KOPT-K1 (cell line): ENCODE results near the gene SH2D3A.
"Not testable (repeated sequence)": the region's sequence is repeated elsewhere in the genome, so short reads cannot be mapped to it uniquely, and the experiment has no call there.

Experiments used
- H3K27ac ChIP-seq: fragments of 200-600 bp; sonication (generic); 2 replicates; pipeline ENCODE4 v1.5.1; 2016; ENCODE audit warnings: antibody characterized with exemption, mild to moderate bottlenecking, low read depth, low read length; ENCODE audit not compliant: poor library complexity, severe bottlenecking
- H3K36me3 ChIP-seq: fragments of 200-600 bp; sonication (generic); 2 replicates; pipeline ENCODE4 v1.5.1; 2017; ENCODE audit warnings: antibody characterized with exemption, mild to moderate bottlenecking, low read length, moderate library complexity; ENCODE audit not compliant: insufficient read depth
- H3K9me3 ChIP-seq: fragments of 200-600 bp; sonication (generic); 2 replicates; pipeline ENCODE4 v1.5.1; 2017; ENCODE audit warnings: antibody characterized with exemption, low read length, mild to moderate bottlenecking; ENCODE audit not compliant: insufficient read depth, poor library complexity, severe bottlenecking

Gene SH2D3A

GRCh38 chr19:6717036-6717435 is 50.2 kb downstream of the SH2D3A start:
- Histone ChIP-seq H3K27ac (no peak overlapping the region), H3K9me3 (no peaks in the 10 kb centered on the region)

DNA sequence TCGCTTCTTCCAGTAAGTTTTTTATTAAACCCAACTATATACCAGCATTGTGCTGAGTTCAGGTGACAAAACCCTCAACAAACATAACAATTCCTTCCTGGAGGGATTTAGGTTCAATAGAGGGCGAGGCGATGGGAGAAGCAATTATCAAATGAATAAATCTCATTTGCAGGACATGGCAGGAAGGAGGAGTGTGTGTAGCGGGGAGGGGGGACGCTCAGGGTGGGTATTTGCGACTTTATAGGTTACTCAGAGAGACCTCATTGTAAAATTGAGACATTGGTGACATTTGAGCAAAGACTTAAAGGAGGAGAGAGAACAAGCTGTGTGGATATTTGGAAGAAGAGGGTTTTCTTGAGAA is 50.6 kb downstream of the SH2D3A start:
- no peak overlapping the region for H3K27ac ChIP-seq
- H3K9me3 ChIP-seq = no peaks in the 10 kb centered on the region
- H3K36me3 ChIP-seq = no peaks in the 10 kb centered on the region

More at GRCh38 chr19:6717036-6717435, 50.2 kb downstream of the SH2D3A start:
- H3K36me3 ChIP-seq = no peaks in the 10 kb centered on the region

DNA sequence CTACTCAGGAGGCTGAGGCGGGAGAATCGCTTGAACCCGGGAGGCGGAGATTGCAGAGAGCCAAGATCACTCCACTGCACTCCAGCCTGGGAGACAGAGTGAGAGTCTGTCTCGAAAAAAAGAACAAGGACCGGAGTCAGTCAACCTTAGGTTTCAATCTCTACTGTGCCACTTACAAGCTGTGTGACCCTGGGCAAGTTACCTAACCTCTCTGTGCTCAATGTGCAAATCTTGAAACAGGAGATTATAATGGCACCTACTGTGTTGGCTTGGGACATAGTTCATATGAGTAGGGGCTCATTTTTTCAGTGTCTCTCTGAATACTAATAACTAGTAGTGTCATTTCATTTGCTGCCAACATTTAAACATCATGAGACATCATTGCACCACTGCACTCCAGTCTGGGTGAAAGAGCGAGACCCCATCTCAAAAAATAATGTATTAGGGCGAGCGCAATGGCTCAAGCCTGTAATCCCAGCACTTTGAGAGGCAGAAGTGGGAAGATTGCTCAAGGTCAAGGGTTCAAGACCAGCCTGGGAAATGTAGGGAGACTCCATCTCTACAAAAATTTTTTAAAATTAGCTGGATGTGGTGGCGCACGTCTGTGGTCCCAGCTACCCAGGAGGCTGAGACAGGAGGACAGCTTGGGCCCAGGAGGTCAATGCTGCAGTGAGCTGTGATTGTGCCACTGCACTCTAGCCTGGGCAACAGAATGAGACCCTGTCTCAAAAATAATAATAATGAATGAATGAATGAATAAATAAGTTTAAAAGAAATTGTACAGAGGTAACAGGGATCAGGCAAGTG is 52.3 kb downstream of the SH2D3A start:
- H3K27ac ChIP-seq = no peak overlapping the region
- H3K9me3 ChIP-seq = no peaks in the 10 kb centered on the region
- H3K36me3 ChIP-seq = no peaks in the 10 kb centered on the region

- Histone ChIP-seq H3K36me3 (no peaks in the 10 kb centered on the region), H3K9me3 (no peaks in the 10 kb centered on the region), H3K27ac (no peak overlapping the region)
Observed at GRCh38 chr19:6713773-6714692, 53.2 kb downstream of the SH2D3A start.

GRCh38 chr19:6712692-6713670 is 54.3 kb downstream of the SH2D3A start:
- H3K36me3 ChIP-seq = no peaks in the 10 kb centered on the region
- H3K9me3 ChIP-seq = no peaks in the 10 kb centered on the region
- no peak overlapping the region for H3K27ac ChIP-seq

- no peaks in the 10 kb centered on the region for H3K9me3 ChIP-seq
- H3K27ac ChIP-seq = no peak overlapping the region
- no peaks in the 10 kb centered on the region for H3K36me3 ChIP-seq
Observed at GRCh38 chr19:6712231-6712630, 55.0 kb downstream of the SH2D3A start.

GRCh38 chr19:6711605-6712004 is 55.6 kb downstream of the SH2D3A start:
- Histone ChIP-seq H3K9me3 (no peaks in the 10 kb centered on the region), H3K36me3 (no peaks in the 10 kb centered on the region), H3K27ac (no peak overlapping the region)

DNA sequence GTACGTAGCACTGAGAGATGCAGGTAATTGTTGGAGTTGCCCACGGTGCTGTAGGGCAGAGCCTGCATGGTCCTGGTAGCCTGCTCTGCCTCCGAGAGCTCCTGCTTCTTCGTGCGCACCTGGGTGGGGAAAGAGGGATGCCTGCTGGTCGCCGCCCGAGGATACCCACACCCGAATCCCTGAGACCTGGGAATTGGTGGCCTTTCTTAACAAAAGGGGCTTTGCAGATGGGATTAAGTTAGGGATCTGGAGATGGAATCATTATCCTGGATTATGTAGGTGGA is 56.2 kb downstream of the SH2D3A start:
- Histone ChIP-seq H3K9me3 (no peaks in the 10 kb centered on the region), H3K36me3 (no peaks in the 10 kb centered on the region), H3K27ac (no peak overlapping the region)

DNA sequence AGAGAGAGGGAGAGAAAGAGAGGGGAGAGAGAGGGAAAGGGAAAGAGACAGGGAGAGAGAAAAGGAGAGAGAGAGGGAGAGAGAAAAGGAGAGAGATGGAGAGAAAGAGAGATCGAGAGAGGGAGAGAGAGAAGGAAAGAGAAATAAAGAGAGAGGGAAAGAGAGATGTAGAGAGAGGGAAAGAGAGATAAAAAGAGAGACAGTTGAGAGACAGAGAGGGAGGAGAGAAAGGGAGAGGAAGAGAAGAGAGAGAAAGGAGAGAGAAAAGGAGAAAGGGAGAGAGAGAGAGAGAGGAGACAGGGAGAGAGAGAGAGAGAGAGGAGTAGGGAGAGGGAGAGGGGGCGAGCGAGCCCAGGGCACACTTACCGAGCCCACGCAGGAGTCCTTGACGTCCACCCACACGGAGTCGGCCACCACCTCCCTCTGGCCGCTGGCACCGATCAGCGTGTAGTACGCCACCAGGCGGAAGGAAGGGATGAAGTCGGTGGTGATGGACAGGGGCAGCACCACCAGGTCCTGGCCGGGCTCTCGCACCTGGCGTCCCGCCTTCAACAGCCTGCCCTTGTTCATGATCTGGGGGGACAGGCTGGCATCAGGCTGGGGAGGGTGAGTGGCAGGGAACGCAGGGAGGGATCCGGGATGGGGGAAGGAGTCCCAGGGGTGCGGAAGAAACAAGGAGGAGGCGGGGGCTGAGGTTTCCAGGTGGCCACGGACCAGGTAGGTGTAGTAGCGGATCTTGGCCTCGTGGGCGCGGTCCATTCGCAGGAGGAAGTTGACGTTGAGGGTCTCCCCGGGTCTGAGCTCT is 56.8 kb downstream of the SH2D3A start:
- no peaks in the 10 kb centered on the region for H3K9me3 ChIP-seq
- no peaks in the 10 kb centered on the region for H3K36me3 ChIP-seq
- no peak overlapping the region for H3K27ac ChIP-seq

DNA sequence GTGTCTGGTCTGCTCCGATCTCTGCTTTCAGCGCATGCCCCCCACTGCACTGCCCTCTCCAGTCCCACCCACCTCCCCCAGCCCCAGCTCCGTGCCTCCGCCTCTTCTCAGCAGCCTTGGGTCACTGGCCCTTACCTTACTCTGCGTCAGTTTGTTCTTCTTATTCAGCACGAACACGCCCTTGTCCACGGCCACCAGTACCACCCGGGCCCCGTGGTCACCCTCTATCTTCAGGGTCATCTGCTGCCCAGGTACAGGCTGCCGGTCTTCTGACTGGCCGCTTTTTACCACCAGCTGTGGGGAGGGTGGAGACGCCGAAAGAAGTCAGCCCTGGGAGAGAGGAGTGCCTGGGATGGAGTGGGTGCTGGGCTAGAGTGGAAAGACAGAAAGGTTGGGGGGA is 57.7 kb downstream of the SH2D3A start:
- Histone ChIP-seq H3K36me3 (no peaks in the 10 kb centered on the region), H3K27ac (no peak overlapping the region), H3K9me3 (no peaks in the 10 kb centered on the region)

DNA sequence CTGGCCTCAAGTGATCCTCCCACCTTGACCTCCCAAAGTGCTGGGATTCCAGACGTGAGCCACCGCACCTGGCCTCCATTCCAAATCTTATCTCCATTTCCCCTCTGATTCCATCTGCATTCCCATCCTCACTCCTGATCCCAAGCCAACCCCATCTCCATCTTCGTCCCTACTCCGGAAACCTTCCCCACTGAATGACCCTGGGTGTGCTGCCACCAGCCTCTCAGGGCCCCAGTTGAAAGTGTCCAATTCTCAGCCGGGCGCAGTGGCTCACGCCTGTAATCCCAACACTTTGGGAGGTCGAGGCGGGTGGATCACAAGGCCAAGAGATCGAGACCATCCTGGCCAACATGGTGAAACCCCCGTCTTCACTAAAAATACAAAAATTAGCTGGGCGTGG is 58.3 kb downstream of the SH2D3A start:
- H3K9me3 ChIP-seq, H3K36me3 ChIP-seq, H3K27ac ChIP-seq: not testable (repeated sequence)

- Histone ChIP-seq H3K27ac (no peak overlapping the region), H3K9me3 (no peaks in the 10 kb centered on the region), H3K36me3 (no peaks in the 10 kb centered on the region)
Observed at GRCh38 chr19:6708346-6708745, 58.9 kb downstream of the SH2D3A start.

GRCh38 chr19:6707658-6708018 is 59.6 kb downstream of the SH2D3A start:
- H3K9me3 ChIP-seq = no peaks in the 10 kb centered on the region
- H3K36me3 ChIP-seq = no peaks in the 10 kb centered on the region
- H3K27ac ChIP-seq = no peak overlapping the region

GRCh38 chr19:6707011-6707657 is 60.1 kb downstream of the SH2D3A start:
- Histone ChIP-seq H3K36me3 (no peaks in the 10 kb centered on the region), H3K9me3 (no peaks in the 10 kb centered on the region), H3K27ac (no peak overlapping the region)
